GM12878 (cell line): ENCODE data around the gene ACTR8. TPM values are rescaled to one million over a fixed set of nuclear protein-coding genes. Genes with fewer than 3 reads are reported as not detected.

Experiments
- ATAC-seq: fragments of 200-7000 bp; cut with Tn5 transposase; 3 replicates; pipeline ENCODE4 v1.9.1; 2020; ENCODE audit warnings: mild to moderate bottlenecking, moderate library complexity
- BruUV-seq: library from RNA; stranded (reverse); fragments of 400-500 nt; replicated peaks from 2 replicates; lab custom pipeline; 2021; lab: Mats Ljungman, UMichigan
- CTCF ChIA-PET: fragments of 300-600 bp; sonication (Branson Sonifier 250); formaldehyde crosslinking; extraction: SDS; loops from one replicate; lab custom pipeline; 2021; ENCODE audit warnings: inconsistent platforms; lab: Yijun Ruan, JAX
- POLR2A ChIA-PET: fragments of 350-600 bp; formaldehyde crosslinking; extraction: SDS; loops from one replicate; lab custom pipeline; 2021; ENCODE audit warnings: inconsistent platforms; lab: Charles Lee
- RAD21 ChIA-PET: fragments of 300-600 bp; sonication (Branson Sonifier 250); formaldehyde crosslinking; loops from one replicate; lab custom pipeline; 2023; ENCODE audit warnings: antibody characterized with exemption; ENCODE audit not compliant: unreplicated experiment; lab: Charles Lee
- SMC1A ChIA-PET: fragments of 300-600 bp; sonication (Branson Sonifier 250); formaldehyde crosslinking; loops from one replicate; lab custom pipeline; 2023; ENCODE audit not compliant: unreplicated experiment, uncharacterized antibody; lab: Charles Lee
- DNase-seq: peaks from one replicate; pipeline ENCODE4 v3.0.0-alpha.2; 2011; ENCODE audit warnings: low read depth, low spot score
- FAIRE-seq: peaks from 3 replicates; lab custom pipeline; 2011; peaks lifted over from hg19 to GRCh38; lab: Jason Lieb, UNC
- H2AFZ ChIP-seq: 2 replicates; pipeline ENCODE4 v1.6.0; 2011; ENCODE audit warnings: low read depth, low read length, control low read depth; ENCODE audit not compliant: control insufficient read depth
- H3K27ac ChIP-seq: 2 replicates; pipeline ENCODE4 v1.5.1; 2011; ENCODE audit warnings: control low read depth; ENCODE audit not compliant: control insufficient read depth, insufficient read depth
- H3K27me3 ChIP-seq, 2 experiments: replicated peaks in 1 of 2; 2 replicates each; pipeline versions ENCODE4 v1.6.0 to v1.6.1; 2011; ENCODE audit warnings: low read length in 1 of 2; ENCODE audit not compliant: control insufficient read depth in 2 of 2, insufficient read depth in 2 of 2
- H3K36me3 ChIP-seq, 2 experiments: 2 replicates each; pipeline ENCODE4 v1.5.1; 2011; ENCODE audit warnings: low read length in 1 of 2; ENCODE audit not compliant: control insufficient read depth in 2 of 2, insufficient read depth in 2 of 2
- H3K4me1 ChIP-seq: 2 replicates; pipeline ENCODE4 v1.6.1; 2011; ENCODE audit warnings: mild to moderate bottlenecking, low read length, moderate library complexity, mixed read lengths; ENCODE audit not compliant: control insufficient read depth, insufficient read depth
- H3K4me2 ChIP-seq: 2 replicates; pipeline ENCODE4 v1.6.0; 2011; ENCODE audit warnings: control low read depth; ENCODE audit not compliant: control insufficient read depth, insufficient read depth
- H3K4me3 ChIP-seq: fragments of 200-600 bp; sonication (generic); 2 replicates; pipeline ENCODE4 v1.5.1; 2016
- H3K79me2 ChIP-seq: 2 replicates; pipeline ENCODE4 v1.6.0; 2011; ENCODE audit warnings: low read length; ENCODE audit not compliant: control insufficient read depth, insufficient read depth
- H3K9ac ChIP-seq: 2 replicates; pipeline ENCODE4 v1.8.0; 2011; ENCODE audit warnings: low read length, control low read depth, mixed read lengths; ENCODE audit not compliant: control insufficient read depth, insufficient read depth
- H3K9me3 ChIP-seq: replicated peaks from 3 replicates; pipeline ENCODE4 v1.5.1; 2011; ENCODE audit warnings: mild to moderate bottlenecking, low read length; ENCODE audit not compliant: control insufficient read depth, insufficient read depth
- H4K20me1 ChIP-seq: 2 replicates; pipeline ENCODE4 v1.6.0; 2011; ENCODE audit not compliant: control insufficient read depth, insufficient read depth
- NFYA ChIP-seq: IDR thresholded peaks from 2 replicates; pipeline ENCODE4 v1.6.1; 2011; ENCODE audit warnings: low read depth, mild to moderate bottlenecking, low read length, improper control_type of control experiment, borderline replicate concordance
- PAX5 ChIP-seq: IDR thresholded peaks from 2 replicates; pipeline ENCODE4 v1.6.1; 2011; ENCODE audit warnings: low read depth, low read length, borderline replicate concordance
- SIN3A ChIP-seq: IDR thresholded peaks from 2 replicates; pipeline ENCODE4 v1.6.1; 2012; ENCODE audit warnings: low read depth, low read length, improper control_type of control experiment
- WGBS: methylation state at CpG from one replicate; pipeline ENCODE4 v1.1.6; 2016; ENCODE audit warnings: low lambda C conversion rate; ENCODE audit not compliant: insufficient replicate concordance, insufficient coverage; ENCODE audit errors: missing lambda C conversion rate; 5-methylcytosine and 5-hydroxymethylcytosine counted together
- in situ Hi-C: fragments of 300-500 bp; cut with MboI; formaldehyde crosslinking; loops from 9 replicates; pipeline ENCODE4 v1.14.3; 2018; ENCODE audit warnings: mixed read lengths
- intact Hi-C: fragments of 100-400 bp; cut with micrococcal nuclease; formaldehyde crosslinking; loops from one replicate; pipeline ENCODE4 v1.14.2; 2022; ENCODE audit not compliant: unreplicated experiment
- polyA plus RNA-seq, 11 experiments: library from polyadenylated mRNA; depleted of rRNA in 4 of 11; unstranded in 6 of 11; stranded (reverse) in 5 of 11; fragments of >200 nt; fragmentation: Nextera tagmentation in 4 of 11; fragmentation: Illumina TruSeq in 1 of 11; extraction: Ambion mirVana in 4 of 11; extraction: Trizol in 1 of 11; gene quantifications; 1 replicate in 1 of 11; 2 replicates in 10 of 11; pipeline versions ENCODE4 v1.2.1 to v1.2.3, GENCODE V29; 2011 to 2016; ENCODE audit warnings: inconsistent platforms in 2 of 11, missing spikeins in 2 of 11, low read depth in 1 of 11
- total RNA-seq, 4 experiments: library from RNA; depleted of rRNA in 3 of 4; stranded (reverse); fragments of >200 nt in 3 of 4; fragmentation: Illumina TruSeq in 1 of 4; extraction: Trizol in 1 of 4; gene quantifications; 2 replicates each; pipeline versions ENCODE4 v1.2.1 to v1.2.3, GENCODE V29; 2013 to 2021

Gene ACTR8
- total and polyA plus RNA-seq, 10 of the 15 experiments (the other 5 are each of a cell fraction or from before 2014, with no cell fraction given): 5.3 to 35.7 (median 26.4) TPM

DNA sequence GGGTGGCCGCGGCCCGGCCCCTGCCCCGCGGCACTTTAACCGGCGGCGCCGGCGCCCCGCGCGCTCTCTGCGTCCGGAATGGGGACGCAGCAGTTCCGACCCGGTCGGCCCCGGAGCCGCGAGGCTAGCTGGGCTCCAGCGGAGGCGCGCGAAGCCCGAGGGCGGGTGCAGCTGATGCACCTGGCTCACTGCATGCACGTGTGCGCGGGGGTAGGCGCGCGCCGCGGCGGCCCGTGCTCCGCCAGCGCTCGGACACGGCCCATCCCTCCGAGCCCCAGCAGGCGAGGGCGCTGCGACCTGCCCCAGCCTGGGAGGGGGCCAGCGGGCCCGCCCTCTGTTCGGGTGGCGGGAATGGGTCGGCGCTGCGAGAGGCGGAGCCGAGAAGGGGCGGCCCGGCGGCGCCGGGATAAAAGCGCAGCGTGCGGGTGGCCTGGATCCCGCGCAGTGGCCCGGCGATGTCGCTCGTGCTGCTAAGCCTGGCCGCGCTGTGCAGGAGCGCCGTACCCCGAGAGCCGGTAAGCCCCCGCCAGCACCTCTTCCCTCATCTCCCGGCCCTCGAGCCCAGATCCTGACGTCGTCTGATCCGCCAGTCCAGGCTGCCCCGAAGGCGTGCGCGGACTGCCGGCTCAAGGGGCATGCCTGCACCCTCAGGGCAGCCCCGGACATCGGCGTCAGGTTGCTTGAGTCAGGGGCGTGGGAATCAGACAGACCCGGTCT is 35.7 kb downstream of the ACTR8 start, which contains the start of the genes CHDH and IL17RB (continued):
- TF ChIP-seq NFYA: no peak

DNA sequence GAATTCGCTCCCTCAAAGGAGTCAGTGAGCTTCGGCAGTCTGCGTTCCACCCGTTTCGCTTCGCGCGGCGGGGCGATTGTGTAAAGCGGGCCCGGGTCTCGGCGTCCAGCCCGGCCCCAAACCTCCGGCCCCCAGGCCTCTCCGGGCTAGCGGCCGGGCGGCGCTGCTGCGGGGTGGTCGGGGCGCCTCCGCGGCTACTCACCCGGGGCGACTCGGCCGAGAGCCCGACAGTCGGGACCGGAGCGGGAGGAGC is 36.1 kb downstream of the ACTR8 start:
- peak overlapping the region; percentile 73 for H3K9ac ChIP-seq
- peak overlapping the region; percentile 62 for H3K27ac ChIP-seq
- no peaks in the 10 kb centered on the region for H3K9me3 ChIP-seq
- no peaks in the 10 kb centered on the region for H3K36me3 ChIP-seq
- 5% methylated on average over 34 of the region's 34 CpGs for WGBS
- no peaks in the 10 kb centered on the region for H4K20me1 ChIP-seq
- POLR2A ChIA-PET: interaction anchor here (0.5 to 4.1 kb wide), 11 partner anchors 11 to 1880 kb away, joined by 3 to 30 read pairs (median 4); partner anchors contain the start of gene SELENOK
- no peak for FAIRE-seq
- ATAC-seq: no peak
- 0 out of 2 replicates have a peak, but pooled peaks have one; percentile 10 for TF ChIP-seq SIN3A
- TF ChIP-seq PAX5: no peak
- TF ChIP-seq, all 136 proteins: peak for 1
- peak overlapping the region; percentile 73 for H3K4me3 ChIP-seq
- H3K4me1 ChIP-seq: peaks cover 39% of the 10 kb centered on the region
- no TSS peak for BruUV-seq
- ChIA-PET CTCF (interaction anchor here (0.7 to 2.4 kb wide), 9 partner anchors 8 to 413 kb away, joined by 3 to 9 read pairs (median 4); no protein-coding TSS in a partner anchor), SMC1A (interaction anchor here (1.1 to 3.5 kb wide), 11 partner anchors 16 to 198 kb away, joined by 3 to 26 read pairs (median 10); no protein-coding TSS in a partner anchor), RAD21 (interaction anchor here (0.6 to 5.1 kb wide), 10 partner anchors 35 to 332 kb away, joined by 3 to 41 read pairs (median 4); partner anchors contain the start of genes ACTR8 and SELENOK)
- peaks cover 18% of the 10 kb centered on the region for H3K79me2 ChIP-seq
- in situ Hi-C loops (no loop called here), intact Hi-C loops (loop anchor here (2.0 to 10.0 kb wide), 3 partner anchors 37 to 101 kb away; partner anchors contain the start of gene ACTR8)
- no peak for DNase-seq
- no peaks in the 10 kb centered on the region for H3K27me3 ChIP-seq
- H3K4me2 ChIP-seq: peak overlapping the region; percentile 82
- peak overlapping the region; percentile 81 for H2AFZ ChIP-seq
